Measurements from ENCODE around the gene RXRA.

DNA sequence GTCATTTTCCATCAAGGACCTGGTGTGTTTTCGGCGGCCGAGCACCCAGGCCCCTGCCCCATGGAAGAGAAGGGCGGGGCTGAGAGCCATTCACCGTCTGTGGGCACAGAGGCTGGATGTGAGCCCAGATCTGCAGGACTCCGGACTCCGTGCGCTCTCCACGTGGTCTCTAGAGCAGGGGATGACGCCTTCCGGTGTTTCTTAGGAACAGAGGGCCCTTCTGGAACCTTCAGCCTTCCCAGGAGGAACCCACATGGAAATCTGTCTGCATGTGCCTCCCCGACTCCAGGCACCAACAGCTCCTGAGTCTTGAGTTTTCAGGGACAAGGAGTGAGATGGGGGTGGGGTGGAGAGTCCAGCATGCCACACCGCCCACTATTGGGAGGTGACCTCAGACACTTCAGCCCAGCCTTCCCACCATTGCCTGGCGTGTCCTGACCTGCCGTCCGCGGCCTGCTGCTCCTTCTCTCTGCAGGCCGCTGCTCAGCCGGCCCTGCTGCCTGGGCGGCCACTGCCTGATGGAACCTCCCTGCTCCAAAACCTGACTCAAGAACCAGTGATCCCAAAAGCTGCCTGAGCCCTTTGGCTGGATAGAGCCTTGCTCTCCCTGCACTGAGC, 2.4 kb upstream of the RXRA start:
- TF ChIP-seq, protein P1, sequence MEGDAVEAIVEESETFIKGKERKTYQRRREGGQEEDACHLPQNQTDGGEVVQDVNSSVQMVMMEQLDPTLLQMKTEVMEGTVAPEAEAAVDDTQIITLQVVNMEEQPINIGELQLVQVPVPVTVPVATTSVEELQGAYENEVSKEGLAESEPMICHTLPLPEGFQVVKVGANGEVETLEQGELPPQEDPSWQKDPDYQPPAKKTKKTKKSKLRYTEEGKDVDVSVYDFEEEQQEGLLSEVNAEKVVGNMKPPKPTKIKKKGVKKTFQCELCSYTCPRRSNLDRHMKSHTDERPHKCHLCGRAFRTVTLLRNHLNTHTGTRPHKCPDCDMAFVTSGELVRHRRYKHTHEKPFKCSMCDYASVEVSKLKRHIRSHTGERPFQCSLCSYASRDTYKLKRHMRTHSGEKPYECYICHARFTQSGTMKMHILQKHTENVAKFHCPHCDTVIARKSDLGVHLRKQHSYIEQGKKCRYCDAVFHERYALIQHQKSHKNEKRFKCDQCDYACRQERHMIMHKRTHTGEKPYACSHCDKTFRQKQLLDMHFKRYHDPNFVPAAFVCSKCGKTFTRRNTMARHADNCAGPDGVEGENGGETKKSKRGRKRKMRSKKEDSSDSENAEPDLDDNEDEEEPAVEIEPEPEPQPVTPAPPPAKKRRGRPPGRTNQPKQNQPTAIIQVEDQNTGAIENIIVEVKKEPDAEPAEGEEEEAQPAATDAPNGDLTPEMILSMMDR (IDR thresholded peaks at IDR 0.05) = no peak
- peak in 1 of 2 donors; percentile 68 for TF ChIP-seq POLR2A (IDR thresholded peaks at IDR 0.05)

All from thyroid gland (tissue), 4 donors.